Mammary epithelial cell (primary cell): ENCODE data around the gene MPST.

Experiments used
- EZH2 ChIP-seq: IDR thresholded peaks from 2 replicates; pipeline ENCODE4 v1.6.1; 2012; ENCODE audit warnings: low read length, inconsistent platforms, borderline replicate concordance
- TF ChIP-seq, protein P1 (sequence below), 2 donors: IDR thresholded peaks in 1 of 2; conservative IDR thresholded peaks in 1 of 2; 2 replicates each; pipeline ENCODE4 v1.5.1; 2011 to 2012; ENCODE audit warnings: inconsistent platforms in 2 of 2, low read length in 2 of 2, mild to moderate bottlenecking in 2 of 2, control low read depth in 1 of 2, low read depth in 1 of 2; ENCODE audit not compliant: insufficient read depth in 1 of 2; ENCODE audit errors: extremely low read depth in 1 of 2

DNA sequence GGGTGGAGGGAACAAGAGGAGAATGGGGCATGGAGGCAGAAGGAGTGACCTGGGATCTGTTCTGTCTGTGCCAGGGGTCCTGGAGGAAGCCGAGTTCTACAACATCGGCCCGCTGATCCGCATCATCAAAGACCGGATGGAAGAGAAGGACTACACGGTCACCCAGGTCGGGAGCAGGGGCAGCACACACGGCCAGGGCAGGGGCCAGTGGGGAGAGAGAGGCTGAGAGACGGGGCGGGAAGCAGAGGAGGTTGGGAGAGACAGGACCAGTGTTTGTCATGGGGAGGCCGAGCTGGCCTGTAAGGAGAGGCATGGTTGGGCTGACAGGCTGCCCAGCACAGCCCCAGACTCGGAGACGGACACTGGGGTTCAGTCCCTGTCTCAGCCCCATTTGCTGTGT, 36.7 kb downstream of the MPST start:
- TF ChIP-seq, protein P1, sequence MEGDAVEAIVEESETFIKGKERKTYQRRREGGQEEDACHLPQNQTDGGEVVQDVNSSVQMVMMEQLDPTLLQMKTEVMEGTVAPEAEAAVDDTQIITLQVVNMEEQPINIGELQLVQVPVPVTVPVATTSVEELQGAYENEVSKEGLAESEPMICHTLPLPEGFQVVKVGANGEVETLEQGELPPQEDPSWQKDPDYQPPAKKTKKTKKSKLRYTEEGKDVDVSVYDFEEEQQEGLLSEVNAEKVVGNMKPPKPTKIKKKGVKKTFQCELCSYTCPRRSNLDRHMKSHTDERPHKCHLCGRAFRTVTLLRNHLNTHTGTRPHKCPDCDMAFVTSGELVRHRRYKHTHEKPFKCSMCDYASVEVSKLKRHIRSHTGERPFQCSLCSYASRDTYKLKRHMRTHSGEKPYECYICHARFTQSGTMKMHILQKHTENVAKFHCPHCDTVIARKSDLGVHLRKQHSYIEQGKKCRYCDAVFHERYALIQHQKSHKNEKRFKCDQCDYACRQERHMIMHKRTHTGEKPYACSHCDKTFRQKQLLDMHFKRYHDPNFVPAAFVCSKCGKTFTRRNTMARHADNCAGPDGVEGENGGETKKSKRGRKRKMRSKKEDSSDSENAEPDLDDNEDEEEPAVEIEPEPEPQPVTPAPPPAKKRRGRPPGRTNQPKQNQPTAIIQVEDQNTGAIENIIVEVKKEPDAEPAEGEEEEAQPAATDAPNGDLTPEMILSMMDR (conservative IDR thresholded peaks at IDR 0.05 in 1 of 2, IDR thresholded peaks at IDR 0.05 in 1 of 2; ENCODE audit: extremely low read depth in 1 of 2, insufficient read depth in 1 of 2, low read depth in 1 of 2, low read length in 2 of 2): no peak
- no peak for TF ChIP-seq EZH2
